Measurements from ENCODE around the gene HEXA. TPM values are rescaled to one million over a fixed set of nuclear protein-coding genes. Genes with fewer than 3 reads are reported as not detected.

HEXA gene
- polyA plus RNA-seq, 3 donors from 2014 or later = 172 to 251 (median 195) TPM

DNA sequence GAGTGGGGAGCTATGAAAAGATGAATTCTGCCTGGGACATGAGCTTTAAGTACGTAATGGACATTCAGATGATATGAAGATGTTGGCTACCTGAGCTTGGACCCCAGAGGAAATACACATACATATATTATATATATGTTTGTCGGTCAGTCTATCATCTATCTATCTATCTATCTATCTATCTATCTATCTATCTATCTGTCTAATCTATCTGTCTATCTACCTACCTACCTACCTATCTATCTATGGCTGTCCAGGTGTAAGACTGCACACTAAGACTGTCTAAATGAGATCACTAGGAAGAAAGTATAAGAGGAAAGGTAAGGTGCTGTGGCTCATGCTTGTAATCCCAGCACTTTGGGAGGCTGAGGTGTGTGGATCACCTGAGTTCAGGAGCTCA lies 37.7 kb downstream of the HEXA start:
- Mint-ChIP-seq H3K4me1 (no peaks in the 10 kb centered on the region), H3K27me3 (ENCODE audit: low read depth in 3 of 3) (no peaks in the 10 kb centered on the region), H3K4me3 (no peak overlapping the region), H3K27ac (peak overlapping the region in 1 of 6 donors; percentile 9), H3K36me3 (peaks cover 4 to 19% (median 14%) of the 10 kb centered on the region in 3 donors), H3K9me3 (no peaks in the 10 kb centered on the region)
- no peak for DNase-seq

DNA sequence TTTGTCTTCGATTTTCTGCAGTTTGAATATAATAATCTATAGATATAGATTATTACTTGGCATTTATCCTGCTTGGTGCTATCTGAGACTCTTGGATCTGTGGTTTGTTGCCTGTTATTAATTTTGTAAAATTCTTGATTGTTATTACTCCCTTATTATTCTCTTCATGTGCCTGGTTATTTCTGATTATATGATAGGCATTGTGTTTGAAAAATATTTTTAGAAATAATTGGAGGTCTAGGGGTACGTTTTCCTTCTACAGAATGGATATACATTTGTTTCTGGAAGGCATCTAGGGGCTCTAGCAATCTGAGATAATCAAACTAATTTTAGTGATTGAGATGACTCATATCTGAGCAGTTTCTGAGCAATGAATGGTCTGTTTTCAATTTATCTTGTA lies 41.0 kb downstream of the HEXA start:
- Mint-ChIP-seq H3K27me3 (ENCODE audit: low read depth in 3 of 3) (peaks cover 0 to 5% (median 0%) of the 10 kb centered on the region in 3 donors), H3K4me1 (no peaks in the 10 kb centered on the region), H3K27ac (no peak overlapping the region), H3K9me3 (no peaks in the 10 kb centered on the region), H3K4me3 (no peak overlapping the region), H3K36me3 (peaks cover 4 to 16% (median 15%) of the 10 kb centered on the region in 3 donors)
- no peak for DNase-seq

GRCh38 chr15:72331021-72331420 lies 44.8 kb downstream of the HEXA start:
- no peak for DNase-seq
- peaks cover 4 to 31% (median 30%) of the 10 kb centered on the region in 3 donors for H3K36me3 Mint-ChIP-seq
- no peaks in the 10 kb centered on the region for H3K9me3 Mint-ChIP-seq
- H3K4me3 Mint-ChIP-seq = no peak overlapping the region
- no peak overlapping the region for H3K27ac Mint-ChIP-seq
- H3K27me3 Mint-ChIP-seq (ENCODE audit: low read depth in 3 of 3) = peaks cover 0 to 5% (median 0%) of the 10 kb centered on the region in 3 donors
- H3K4me1 Mint-ChIP-seq = no peaks in the 10 kb centered on the region

DNA sequence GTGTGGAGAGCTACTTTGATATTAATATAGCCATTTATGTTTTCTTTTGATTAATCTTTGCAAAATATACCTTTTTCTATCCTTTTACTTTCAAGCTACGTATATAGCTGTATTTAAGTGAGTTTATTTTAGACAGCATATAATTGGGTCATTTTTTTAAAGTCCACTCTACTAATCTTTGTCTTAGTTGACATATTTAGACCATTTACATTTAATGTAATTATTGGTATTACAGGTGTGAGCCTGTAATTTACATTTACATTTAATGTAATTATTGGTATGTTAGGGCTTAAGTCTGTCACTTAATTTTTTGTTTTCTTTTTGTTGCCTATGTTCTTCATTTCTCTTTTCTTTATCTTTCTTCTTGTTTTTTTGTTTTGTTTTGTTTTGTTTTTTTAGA lies 52.1 kb downstream of the HEXA start:
- peaks cover 0 to 9% (median 3%) of the 10 kb centered on the region in 6 donors for H3K9me3 Mint-ChIP-seq
- H3K27ac Mint-ChIP-seq = no peak overlapping the region
- DNase-seq = no peak
- H3K36me3 Mint-ChIP-seq = peaks cover 13 to 40% (median 29%) of the 10 kb centered on the region in 3 donors
- peaks cover 15 to 17% of the 10 kb centered on the region in 2 donors for H3K4me1 Mint-ChIP-seq
- H3K27me3 Mint-ChIP-seq (ENCODE audit: low read depth in 3 of 3) = peaks cover 7 to 9% (median 9%) of the 10 kb centered on the region in 3 donors
- H3K4me3 Mint-ChIP-seq = no peak overlapping the region

DNA sequence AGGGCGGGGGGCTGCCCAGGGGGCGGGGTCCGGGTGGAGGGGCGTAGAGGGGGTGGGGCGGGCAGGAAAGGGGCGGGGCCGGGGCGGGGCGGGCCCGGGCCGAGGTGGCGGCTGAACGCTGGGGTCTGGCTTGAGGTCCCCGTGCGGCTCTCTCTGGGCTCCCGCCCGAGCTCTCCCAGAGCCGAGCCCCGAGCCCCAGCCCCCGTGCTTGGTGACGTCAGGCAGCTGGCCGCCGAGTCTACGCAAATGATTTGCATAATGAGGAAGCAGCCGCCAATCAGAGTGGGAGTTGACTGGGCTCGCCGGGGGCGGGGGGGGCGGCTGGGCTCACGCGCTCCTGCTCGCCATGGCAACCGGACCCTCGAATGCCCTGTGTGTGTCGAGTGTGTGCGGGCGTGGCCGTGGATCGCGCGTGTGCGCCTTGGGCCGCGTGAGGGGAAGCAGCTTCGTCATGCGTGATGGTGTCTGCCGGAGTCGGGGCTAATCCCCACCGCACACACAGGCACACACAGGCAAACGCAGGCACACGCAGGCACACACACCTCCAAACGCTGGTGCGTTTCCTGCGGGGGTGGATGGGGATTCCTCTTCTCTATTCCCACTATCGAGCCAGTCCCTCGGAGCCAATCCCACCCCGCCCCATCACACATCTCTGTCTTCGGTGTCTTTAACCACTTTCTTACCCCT lies 55.7 kb downstream of the HEXA start, which contains the start of gene CELF6:
Gene CELF6 (minus strand): TSS at position 173 of the 687 bp plus-strand sequence. CDS start 283 bp downstream, outside the sequence.
- Mint-ChIP-seq H3K36me3 (peaks cover 9 to 16% (median 16%) of the 10 kb centered on the region in 3 donors), H3K27ac (peak within 1 kb of the TSS in 5 of 6 donors; percentile 84 to 93 (median 88)), H3K4me3 (peak within 1 kb of the TSS; percentile 78 to 93 (median 85)), H3K27me3 (ENCODE audit: low read depth in 3 of 3) (peaks cover 7 to 14% (median 10%) of the 10 kb centered on the region in 3 donors), H3K4me1 (peaks cover 18 to 20% of the 10 kb centered on the region in 2 donors), H3K9me3 (peaks cover 0 to 9% (median 3%) of the 10 kb centered on the region in 6 donors)
- DNase-seq = peak; percentile 82 to 85 (median 83)

- peak overlapping the region; percentile 62 to 83 (median 78) for H3K4me3 Mint-ChIP-seq
- peak overlapping the region in 5 of 6 donors; percentile 37 to 76 (median 67) for H3K27ac Mint-ChIP-seq
- peaks cover 0 to 7% (median 3%) of the 10 kb centered on the region in 6 donors for H3K9me3 Mint-ChIP-seq
- peaks cover 7 to 14% (median 10%) of the 10 kb centered on the region in 3 donors for H3K27me3 Mint-ChIP-seq (ENCODE audit: low read depth in 3 of 3)
- H3K4me1 Mint-ChIP-seq = peaks cover 18 to 20% of the 10 kb centered on the region in 2 donors
- peak; percentile 63 to 66 (median 64) for DNase-seq
- H3K36me3 Mint-ChIP-seq = peaks cover 7 to 13% (median 11%) of the 10 kb centered on the region in 3 donors
These were observed 56.3 kb downstream of the HEXA start for GRCh38 chr15:72319360-72319984.

DNA sequence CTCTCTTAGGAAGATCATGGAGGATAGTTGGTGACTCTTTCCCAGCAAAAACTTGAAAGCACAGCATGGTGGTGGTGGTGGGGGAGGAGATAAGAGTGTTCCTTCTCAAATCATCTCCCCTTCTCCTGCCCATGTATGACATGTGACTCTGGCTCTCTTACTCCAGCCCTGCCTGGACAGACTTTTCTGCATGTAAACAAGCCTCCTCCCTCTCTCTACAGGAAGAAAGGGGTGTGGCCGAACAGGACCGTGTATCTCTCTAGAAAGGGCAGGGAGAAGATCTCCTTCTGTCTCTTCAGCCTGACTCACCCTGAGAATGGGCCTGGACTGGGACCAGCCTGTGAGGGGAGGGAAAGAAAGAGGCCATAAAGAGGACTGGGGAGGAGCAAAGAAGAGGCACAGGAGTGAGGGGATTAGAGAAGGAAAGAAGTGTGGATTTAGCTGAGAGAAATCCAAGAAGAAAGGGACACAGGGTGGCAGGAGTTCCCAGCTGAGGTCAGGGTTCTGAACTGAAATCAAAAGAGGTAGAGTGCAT lies 57.3 kb downstream of the HEXA start:
- H3K4me3 Mint-ChIP-seq = peak overlapping the region; percentile 62 to 83 (median 78)
- H3K27ac Mint-ChIP-seq = peak overlapping the region in 3 of 6 donors; percentile 65 to 73 (median 67)
- peaks cover 7 to 14% (median 10%) of the 10 kb centered on the region in 3 donors for H3K27me3 Mint-ChIP-seq (ENCODE audit: low read depth in 3 of 3)
- H3K4me1 Mint-ChIP-seq = peaks cover 18 to 20% of the 10 kb centered on the region in 2 donors
- no peak for DNase-seq
- peaks cover 0 to 3% (median 2%) of the 10 kb centered on the region in 3 donors for H3K36me3 Mint-ChIP-seq
- H3K9me3 Mint-ChIP-seq = no peaks in the 10 kb centered on the region

DNA sequence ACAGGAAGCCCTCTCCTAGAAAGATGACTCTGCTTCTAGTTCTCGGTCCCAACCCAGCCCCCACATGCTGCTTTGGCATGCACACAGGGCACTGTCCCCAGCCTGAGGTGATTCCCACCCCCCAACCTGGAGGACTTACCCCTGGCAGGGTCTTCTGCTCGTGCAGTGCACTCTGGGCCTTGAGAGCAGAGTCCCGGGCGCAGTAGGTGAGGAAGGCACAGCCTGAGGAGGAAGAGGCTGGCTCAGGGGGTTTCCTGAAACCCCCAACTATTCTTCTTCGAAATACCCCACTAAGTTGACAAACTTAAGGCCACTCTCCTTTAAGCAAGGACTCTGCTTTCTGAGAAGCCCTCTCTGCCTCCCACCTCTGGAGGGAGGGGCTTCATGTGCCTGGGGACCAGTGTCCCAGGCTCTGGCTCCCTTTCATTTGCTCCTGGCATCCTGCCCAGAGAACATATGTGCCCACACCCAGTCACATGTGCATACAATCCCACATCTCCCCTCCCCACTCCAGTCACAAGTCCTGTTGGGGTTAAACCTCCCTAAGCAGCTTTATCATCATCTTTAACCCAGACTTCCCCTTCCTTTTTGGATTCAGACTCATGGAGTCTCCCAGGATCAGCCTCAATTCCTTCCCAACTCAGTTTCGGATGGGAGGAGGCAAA lies 60.0 kb downstream of the HEXA start:
- no peak overlapping the region for H3K27ac Mint-ChIP-seq
- no peak for DNase-seq
- no peaks in the 10 kb centered on the region for H3K9me3 Mint-ChIP-seq
- peaks cover 16 to 17% of the 10 kb centered on the region in 2 donors for H3K4me1 Mint-ChIP-seq
- H3K36me3 Mint-ChIP-seq = no peaks in the 10 kb centered on the region
- H3K27me3 Mint-ChIP-seq (ENCODE audit: low read depth in 3 of 3) = peaks cover 7 to 14% (median 10%) of the 10 kb centered on the region in 3 donors
- no peak overlapping the region for H3K4me3 Mint-ChIP-seq

GRCh38 chr15:72313881-72314280 lies 61.9 kb downstream of the HEXA start:
- Mint-ChIP-seq H3K4me1 (peaks cover 4 to 5% of the 10 kb centered on the region in 2 donors), H3K36me3 (peaks cover 0 to 6% (median 0%) of the 10 kb centered on the region in 3 donors), H3K4me3 (no peak overlapping the region), H3K9me3 (no peaks in the 10 kb centered on the region), H3K27me3 (ENCODE audit: low read depth in 3 of 3) (peaks cover 0 to 5% (median 1%) of the 10 kb centered on the region in 3 donors), H3K27ac (no peak overlapping the region)
- DNase-seq = no peak

DNA sequence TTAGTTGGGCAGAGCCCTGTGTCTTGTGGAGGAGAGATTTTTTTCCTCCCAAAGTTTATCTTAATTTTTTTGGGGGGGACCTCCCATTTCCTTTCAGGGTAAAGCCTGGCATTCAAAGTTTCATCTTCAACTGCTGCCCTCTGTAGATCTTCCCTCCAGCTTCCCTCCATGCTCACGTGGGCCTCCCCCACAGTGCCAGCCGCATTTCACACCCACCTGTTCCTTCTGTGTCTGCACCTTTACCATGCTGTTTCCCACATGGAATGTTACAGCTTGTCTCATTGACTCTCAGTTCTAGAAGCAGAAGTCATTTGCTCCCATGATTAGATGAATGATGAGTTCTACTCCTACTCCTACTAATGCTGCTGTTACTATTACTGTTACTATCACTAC lies 62.4 kb downstream of the HEXA start:
- peaks cover 0 to 3% (median 1%) of the 10 kb centered on the region in 3 donors for H3K27me3 Mint-ChIP-seq (ENCODE audit: low read depth in 3 of 3)
- H3K4me1 Mint-ChIP-seq = peaks cover 0 to under 1% of the 10 kb centered on the region in 2 donors
- no peak overlapping the region for H3K4me3 Mint-ChIP-seq
- H3K9me3 Mint-ChIP-seq = no peaks in the 10 kb centered on the region
- no peak overlapping the region for H3K27ac Mint-ChIP-seq
- peaks cover 0 to 6% (median 0%) of the 10 kb centered on the region in 3 donors for H3K36me3 Mint-ChIP-seq
- DNase-seq = no peak

DNA sequence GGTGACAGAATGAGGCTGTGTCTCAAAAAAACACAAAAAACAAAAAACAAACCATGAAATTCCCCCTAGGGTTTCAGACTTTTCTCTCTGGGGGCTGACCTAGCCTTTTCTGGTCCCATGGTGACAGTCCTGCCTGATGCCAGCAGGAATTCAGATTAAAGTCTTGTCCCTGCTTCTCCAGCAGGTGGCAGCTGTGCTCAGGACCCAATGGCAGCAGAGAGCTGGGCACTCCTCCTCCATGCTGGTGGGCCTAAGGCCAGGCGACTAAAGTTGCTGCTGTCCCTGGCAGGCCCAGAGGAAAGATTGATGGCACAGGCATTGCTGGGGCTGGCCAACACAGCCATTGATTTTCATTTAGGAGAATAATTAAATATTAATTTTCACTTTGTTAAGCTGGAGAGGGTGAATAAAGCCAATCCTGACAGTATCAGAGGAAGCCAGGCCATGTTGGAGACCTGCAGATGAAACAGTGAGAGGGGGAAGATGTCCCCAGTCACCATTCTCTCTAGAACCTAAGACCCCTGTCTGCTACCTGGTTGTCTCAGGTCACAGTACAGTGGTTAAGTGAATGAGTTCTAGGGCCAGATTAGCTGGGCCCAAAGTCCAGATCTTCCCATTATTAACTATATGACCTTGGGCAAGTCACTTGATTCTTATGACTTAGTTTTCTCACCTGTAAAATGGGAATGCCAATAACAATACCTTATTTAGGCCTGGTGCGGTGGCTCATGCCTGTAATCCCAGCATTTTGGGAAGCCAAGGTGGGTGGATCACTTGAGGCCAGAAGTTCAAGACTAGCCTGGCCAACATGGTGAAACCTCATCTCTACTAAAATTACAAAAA lies 63.0 kb downstream of the HEXA start:
- H3K9me3 Mint-ChIP-seq = no peaks in the 10 kb centered on the region
- peaks cover 0 to 2% (median 1%) of the 10 kb centered on the region in 3 donors for H3K27me3 Mint-ChIP-seq (ENCODE audit: low read depth in 3 of 3)
- H3K4me3 Mint-ChIP-seq = no peak overlapping the region
- H3K4me1 Mint-ChIP-seq = no peaks in the 10 kb centered on the region
- no peak overlapping the region for H3K27ac Mint-ChIP-seq
- peak; percentile 48 to 57 (median 49) for DNase-seq
- H3K36me3 Mint-ChIP-seq = peaks cover 0 to 6% (median 0%) of the 10 kb centered on the region in 3 donors

DNA sequence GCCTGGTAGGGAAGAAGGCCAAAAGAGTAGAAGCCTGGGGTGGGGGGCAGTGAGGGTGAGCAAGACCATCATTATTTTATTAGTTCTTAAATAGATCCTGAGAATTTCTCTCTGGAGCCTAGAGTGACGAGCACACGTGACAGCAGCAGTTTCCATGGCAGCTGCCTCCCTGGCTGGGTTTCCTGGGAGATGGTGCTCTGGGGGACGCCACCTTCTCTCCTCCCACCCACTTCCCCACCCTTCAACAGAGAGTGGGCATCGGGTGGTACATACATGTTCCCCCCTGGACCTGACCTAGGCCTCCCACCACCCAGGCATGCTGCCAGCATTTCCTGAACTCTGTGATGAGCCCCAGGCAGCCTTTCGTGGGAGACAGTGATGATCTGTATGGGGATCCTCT lies 68.8 kb downstream of the HEXA start:
- peak overlapping the region in 1 of 6 donors; percentile 46 for H3K27ac Mint-ChIP-seq
- no peak for DNase-seq
- peaks cover 0 to 7% of the 10 kb centered on the region in 2 donors for H3K4me1 Mint-ChIP-seq
- no peak overlapping the region for H3K4me3 Mint-ChIP-seq
- H3K27me3 Mint-ChIP-seq (ENCODE audit: low read depth in 3 of 3) = peaks cover 0 to 3% (median 3%) of the 10 kb centered on the region in 3 donors
- H3K9me3 Mint-ChIP-seq = peaks cover 0 to 1% (median 0%) of the 10 kb centered on the region in 6 donors
- H3K36me3 Mint-ChIP-seq = peaks cover 6 to 13% (median 6%) of the 10 kb centered on the region in 3 donors
